SU-DHL-6 (cell line): Measurements from ENCODE around the gene IRS4.

ENCODE experiments used
- EZH2phosphoT487 ChIP-seq: fragments of 200-600 bp; sonication (generic), shearing (Covaris generic); conservative IDR thresholded peaks from 2 replicates; pipeline ENCODE4 v1.6.1; 2018; ENCODE audit warnings: mild to moderate bottlenecking, antibody characterized with exemption, low read length, moderate library complexity, mixed read lengths
- TF ChIP-seq, protein P1 (sequence below): fragments of 200-600 bp; sonication (generic); IDR thresholded peaks from one replicate; pipeline ENCODE4 v1.5.1; 2017; ENCODE audit warnings: antibody characterized with exemption, mild to moderate bottlenecking, low read length, moderate library complexity; ENCODE audit not compliant: insufficient read depth, poor library complexity, severe bottlenecking

- TF ChIP-seq, protein P1, sequence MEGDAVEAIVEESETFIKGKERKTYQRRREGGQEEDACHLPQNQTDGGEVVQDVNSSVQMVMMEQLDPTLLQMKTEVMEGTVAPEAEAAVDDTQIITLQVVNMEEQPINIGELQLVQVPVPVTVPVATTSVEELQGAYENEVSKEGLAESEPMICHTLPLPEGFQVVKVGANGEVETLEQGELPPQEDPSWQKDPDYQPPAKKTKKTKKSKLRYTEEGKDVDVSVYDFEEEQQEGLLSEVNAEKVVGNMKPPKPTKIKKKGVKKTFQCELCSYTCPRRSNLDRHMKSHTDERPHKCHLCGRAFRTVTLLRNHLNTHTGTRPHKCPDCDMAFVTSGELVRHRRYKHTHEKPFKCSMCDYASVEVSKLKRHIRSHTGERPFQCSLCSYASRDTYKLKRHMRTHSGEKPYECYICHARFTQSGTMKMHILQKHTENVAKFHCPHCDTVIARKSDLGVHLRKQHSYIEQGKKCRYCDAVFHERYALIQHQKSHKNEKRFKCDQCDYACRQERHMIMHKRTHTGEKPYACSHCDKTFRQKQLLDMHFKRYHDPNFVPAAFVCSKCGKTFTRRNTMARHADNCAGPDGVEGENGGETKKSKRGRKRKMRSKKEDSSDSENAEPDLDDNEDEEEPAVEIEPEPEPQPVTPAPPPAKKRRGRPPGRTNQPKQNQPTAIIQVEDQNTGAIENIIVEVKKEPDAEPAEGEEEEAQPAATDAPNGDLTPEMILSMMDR, result no peak
- no peak for TF ChIP-seq EZH2phosphoT487
These were observed 1.2 kb downstream of the IRS4 start for GRCh38 chrX:108735091-108735678.
